Measurements from ENCODE around the gene KRTAP12-1.
"Not testable (repeated sequence)": the region's sequence is repeated elsewhere in the genome, so short reads cannot be mapped to it uniquely, and the experiment has no call there.

The KRTAP12-1 gene

DNA sequence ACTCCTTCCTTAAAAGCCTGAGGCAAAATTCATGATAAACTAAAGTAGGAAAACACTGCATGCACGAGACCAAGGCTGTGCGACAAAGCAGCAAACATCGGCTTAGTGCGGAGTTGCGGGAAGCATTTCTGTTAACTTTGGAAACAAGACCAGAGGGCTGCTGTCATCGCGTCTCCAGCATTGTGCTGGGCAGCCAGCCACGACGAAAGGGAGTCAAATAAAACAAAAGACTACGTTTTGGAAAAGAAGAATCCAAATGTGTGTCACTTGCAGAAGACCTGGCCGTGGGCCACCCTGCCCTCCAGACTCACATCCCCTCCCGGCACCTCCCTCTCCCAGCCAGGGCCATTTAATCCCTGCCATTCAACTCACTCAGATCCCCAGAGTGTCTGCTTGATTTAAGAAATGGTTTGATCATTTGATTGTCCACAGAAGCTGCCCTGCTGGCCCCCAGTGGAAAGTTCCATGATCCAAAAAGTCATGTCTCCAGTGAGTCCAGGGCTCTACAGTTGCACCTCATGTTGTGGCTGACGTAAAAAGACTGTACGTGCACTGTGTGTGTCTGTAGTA lies 38.1 kb downstream of the KRTAP12-1 start:
- TF ChIP-seq, protein P1, sequence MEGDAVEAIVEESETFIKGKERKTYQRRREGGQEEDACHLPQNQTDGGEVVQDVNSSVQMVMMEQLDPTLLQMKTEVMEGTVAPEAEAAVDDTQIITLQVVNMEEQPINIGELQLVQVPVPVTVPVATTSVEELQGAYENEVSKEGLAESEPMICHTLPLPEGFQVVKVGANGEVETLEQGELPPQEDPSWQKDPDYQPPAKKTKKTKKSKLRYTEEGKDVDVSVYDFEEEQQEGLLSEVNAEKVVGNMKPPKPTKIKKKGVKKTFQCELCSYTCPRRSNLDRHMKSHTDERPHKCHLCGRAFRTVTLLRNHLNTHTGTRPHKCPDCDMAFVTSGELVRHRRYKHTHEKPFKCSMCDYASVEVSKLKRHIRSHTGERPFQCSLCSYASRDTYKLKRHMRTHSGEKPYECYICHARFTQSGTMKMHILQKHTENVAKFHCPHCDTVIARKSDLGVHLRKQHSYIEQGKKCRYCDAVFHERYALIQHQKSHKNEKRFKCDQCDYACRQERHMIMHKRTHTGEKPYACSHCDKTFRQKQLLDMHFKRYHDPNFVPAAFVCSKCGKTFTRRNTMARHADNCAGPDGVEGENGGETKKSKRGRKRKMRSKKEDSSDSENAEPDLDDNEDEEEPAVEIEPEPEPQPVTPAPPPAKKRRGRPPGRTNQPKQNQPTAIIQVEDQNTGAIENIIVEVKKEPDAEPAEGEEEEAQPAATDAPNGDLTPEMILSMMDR (IDR thresholded peaks at IDR 0.05; ENCODE audit: low read depth, low read length) = no peak
- H3K4me3 ChIP-seq (ENCODE audit: low read depth, low read length) = no peak overlapping the region

DNA sequence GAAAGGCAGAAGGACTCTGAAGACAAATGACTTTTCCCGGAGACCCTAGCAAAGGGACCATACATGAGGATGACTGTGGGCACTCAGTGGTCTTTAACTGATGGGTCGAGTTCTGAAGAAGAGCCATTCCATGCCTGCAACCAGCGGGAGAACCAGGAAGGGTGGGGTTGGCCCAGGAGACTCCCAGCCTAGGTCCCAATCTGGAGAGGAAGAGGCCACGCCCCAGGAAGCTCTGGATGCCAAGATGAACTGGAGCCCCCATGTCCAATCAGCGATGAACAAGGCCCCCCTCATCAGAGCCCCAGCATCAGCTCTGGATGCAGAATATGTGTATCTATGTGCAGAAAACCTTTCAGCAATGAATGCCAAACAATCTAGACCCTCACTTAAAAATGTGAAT lies 41.2 kb downstream of the KRTAP12-1 start:
- TF ChIP-seq, protein P1 (IDR thresholded peaks at IDR 0.05; ENCODE audit: low read depth, low read length) = no peak
- H3K4me3 ChIP-seq (ENCODE audit: low read depth, low read length) = no peak overlapping the region

GRCh38 chr21:44639331-44639655 lies 42.7 kb downstream of the KRTAP12-1 start:
- TF ChIP-seq, protein P1 (IDR thresholded peaks at IDR 0.05; ENCODE audit: low read depth, low read length) = no peak
- no peak overlapping the region for H3K4me3 ChIP-seq (ENCODE audit: low read depth, low read length)

- not testable (repeated sequence) for H3K4me3 ChIP-seq (ENCODE audit: low read depth, low read length)
Observed at GRCh38 chr21:44638506-44639330, 43.2 kb downstream of the KRTAP12-1 start.

- not testable (repeated sequence) for H3K4me3 ChIP-seq (ENCODE audit: low read depth, low read length)
Observed at GRCh38 chr21:44637851-44638348, 44.1 kb downstream of the KRTAP12-1 start.

DNA sequence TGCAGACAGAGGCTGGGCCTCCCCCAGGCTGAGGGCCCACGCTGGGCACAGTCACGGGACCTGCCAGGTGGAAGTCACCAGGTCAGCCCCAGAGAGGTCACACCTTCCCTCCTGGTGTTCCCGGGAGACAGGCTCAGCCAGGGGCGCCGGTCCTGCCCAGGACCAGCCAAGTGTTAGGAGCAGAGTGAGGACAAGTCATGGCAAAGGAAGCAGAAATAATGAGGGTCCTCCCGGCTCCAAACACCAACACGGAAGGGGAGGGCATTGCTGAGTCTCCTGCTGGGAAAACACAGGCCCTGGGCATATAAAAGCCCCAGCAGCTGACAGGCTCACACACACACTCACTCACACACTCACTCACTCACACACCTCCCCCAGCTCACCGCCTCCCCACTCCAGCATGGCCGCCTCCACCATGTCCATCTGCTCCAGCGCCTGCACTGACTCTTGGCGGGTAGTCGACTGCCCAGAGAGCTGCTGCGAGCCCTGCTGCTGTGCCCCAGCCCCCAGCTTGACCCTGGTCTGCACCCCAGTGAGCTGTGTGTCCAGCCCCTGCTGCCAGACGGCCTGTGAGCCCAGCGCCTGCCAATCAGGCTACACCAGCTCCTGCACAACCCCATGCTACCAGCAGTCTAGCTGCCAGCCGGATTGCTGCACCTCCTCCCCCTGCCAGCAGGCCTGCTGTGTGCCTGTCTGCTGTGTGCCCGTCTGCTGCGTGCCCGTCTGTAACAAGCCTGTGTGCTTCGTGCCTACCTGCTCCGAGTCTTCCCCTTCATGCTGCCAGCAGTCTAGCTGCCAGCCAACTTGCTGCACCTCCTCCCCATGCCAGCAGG lies 44.7 kb downstream of the KRTAP12-1 start, which contains the start of gene KRTAP10-10:
TSS of gene KRTAP10-10 (plus strand) at position 339 of the 833 bp plus-strand sequence. CDS start at position 401, 62 bp downstream.
- TF ChIP-seq, protein P1 (IDR thresholded peaks at IDR 0.05; ENCODE audit: low read depth, low read length) = no peak
- H3K4me3 ChIP-seq (ENCODE audit: low read depth, low read length) = no peak within 1 kb of the TSS

- TF ChIP-seq, protein P1 (IDR thresholded peaks at IDR 0.05; ENCODE audit: low read depth, low read length) = no peak
- no peak overlapping the region for H3K4me3 ChIP-seq (ENCODE audit: low read depth, low read length)
Observed at GRCh38 chr21:44636209-44637017, 45.5 kb downstream of the KRTAP12-1 start.
